Measurements from ENCODE around the gene ZIC5.

The ZIC5 gene

GRCh38 chr13:99986741-99987140 is 15.2 kb upstream of the ZIC5 start:
- H3K9me3 ChIP-seq (ENCODE audit: control insufficient read depth in 2 of 2, low read length in 2 of 2), result peaks cover 0 to 7% of the 10 kb centered on the region in 2 donors
- H3K4me1 ChIP-seq (ENCODE audit: control insufficient read depth, insufficient read depth, low read length), result peaks cover 23% of the 10 kb centered on the region
- H3K27me3 ChIP-seq (ENCODE audit: control insufficient read depth in 1 of 2, insufficient read depth in 2 of 2, low read length in 2 of 2), result peaks cover 84 to 97% of the 10 kb centered on the region in 2 donors
- no peak overlapping the region for H3K4me3 ChIP-seq (ENCODE audit: low read length in 2 of 2)
- H3K9ac ChIP-seq (ENCODE audit: low read length in 2 of 2), result no peak overlapping the region
- no peaks in the 10 kb centered on the region for H3K36me3 ChIP-seq (ENCODE audit: control insufficient read depth in 2 of 2, insufficient read depth in 2 of 2, low read length in 2 of 2)
- no peak overlapping the region for H3K27ac ChIP-seq (ENCODE audit: low read length)

DNA sequence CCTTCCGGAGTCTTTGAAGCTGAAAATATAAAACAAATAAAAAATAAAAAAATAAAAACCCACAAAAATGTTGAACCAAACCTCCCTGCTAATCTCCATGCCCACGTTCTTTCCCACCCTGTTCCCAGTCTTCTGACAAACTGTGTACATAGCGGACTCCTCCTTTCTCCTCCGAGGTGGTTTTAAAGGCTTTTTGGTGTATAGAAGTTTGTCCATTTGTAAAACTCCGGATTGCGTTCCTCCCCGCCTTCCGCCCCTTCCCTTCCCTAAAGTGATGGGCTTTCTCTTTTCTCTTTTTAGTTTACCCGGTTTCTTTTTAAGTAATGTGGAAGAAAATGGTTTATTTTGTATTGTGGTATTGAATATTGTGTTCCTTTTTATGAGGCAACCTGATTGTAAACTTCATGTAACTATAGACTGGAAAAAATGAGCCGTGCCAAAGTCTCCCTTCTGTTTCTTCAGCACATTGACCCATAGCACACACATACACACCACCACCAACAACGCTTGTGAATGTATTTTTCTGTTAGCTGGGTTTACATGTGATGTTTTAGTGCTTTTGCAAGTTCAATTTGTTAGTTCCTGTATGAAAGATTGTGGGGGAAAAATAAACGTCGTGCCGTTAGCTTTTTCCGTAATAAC is 14.4 kb upstream of the ZIC5 start:
- H3K9ac ChIP-seq (ENCODE audit: low read length in 2 of 2), result no peak overlapping the region
- peaks cover 0 to 7% of the 10 kb centered on the region in 2 donors for H3K9me3 ChIP-seq (ENCODE audit: control insufficient read depth in 2 of 2, low read length in 2 of 2)
- H3K27ac ChIP-seq (ENCODE audit: low read length), result no peak overlapping the region
- H3K27me3 ChIP-seq (ENCODE audit: control insufficient read depth in 1 of 2, insufficient read depth in 2 of 2, low read length in 2 of 2), result peaks cover 76 to 93% of the 10 kb centered on the region in 2 donors
- no peak overlapping the region for H3K4me3 ChIP-seq (ENCODE audit: low read length in 2 of 2)
- no peaks in the 10 kb centered on the region for H3K36me3 ChIP-seq (ENCODE audit: control insufficient read depth in 2 of 2, insufficient read depth in 2 of 2, low read length in 2 of 2)
- H3K4me1 ChIP-seq (ENCODE audit: control insufficient read depth, insufficient read depth, low read length), result peaks cover 26% of the 10 kb centered on the region

DNA sequence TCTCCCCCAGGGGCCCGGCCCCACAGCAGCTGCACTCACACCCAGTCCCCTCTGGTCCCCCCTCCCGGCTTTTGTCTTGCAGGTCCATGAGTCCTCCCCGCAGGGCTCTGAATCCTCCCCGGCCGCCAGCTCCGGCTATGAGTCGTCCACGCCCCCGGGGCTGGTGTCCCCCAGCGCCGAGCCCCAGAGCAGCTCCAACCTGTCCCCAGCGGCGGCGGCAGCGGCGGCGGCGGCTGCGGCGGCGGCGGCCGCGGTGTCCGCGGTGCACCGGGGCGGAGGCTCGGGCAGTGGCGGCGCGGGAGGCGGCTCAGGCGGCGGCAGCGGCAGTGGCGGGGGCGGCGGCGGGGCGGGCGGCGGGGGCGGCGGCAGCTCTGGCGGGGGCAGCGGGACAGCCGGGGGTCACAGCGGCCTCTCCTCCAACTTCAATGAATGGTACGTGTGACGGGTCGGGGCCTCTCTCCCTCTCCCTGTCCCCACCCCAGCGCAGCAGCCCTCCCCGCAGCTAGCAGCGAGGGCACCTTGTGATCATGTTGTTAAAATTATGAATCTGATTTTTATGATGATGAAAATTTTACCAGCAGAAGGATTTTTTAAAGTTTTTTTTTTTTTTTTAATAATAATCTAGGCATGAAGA is 13.8 kb upstream of the ZIC5 start:
- H3K27ac ChIP-seq (ENCODE audit: low read length), result no peak overlapping the region
- no peak overlapping the region for H3K4me3 ChIP-seq (ENCODE audit: low read length in 2 of 2)
- peaks cover 0 to 7% of the 10 kb centered on the region in 2 donors for H3K9me3 ChIP-seq (ENCODE audit: control insufficient read depth in 2 of 2, low read length in 2 of 2)
- H3K4me1 ChIP-seq (ENCODE audit: control insufficient read depth, insufficient read depth, low read length), result peaks cover 23% of the 10 kb centered on the region
- H3K36me3 ChIP-seq (ENCODE audit: control insufficient read depth in 2 of 2, insufficient read depth in 2 of 2, low read length in 2 of 2), result no peaks in the 10 kb centered on the region
- peaks cover 70 to 89% of the 10 kb centered on the region in 2 donors for H3K27me3 ChIP-seq (ENCODE audit: control insufficient read depth in 1 of 2, insufficient read depth in 2 of 2, low read length in 2 of 2)
- no peak overlapping the region for H3K9ac ChIP-seq (ENCODE audit: low read length in 2 of 2)

DNA sequence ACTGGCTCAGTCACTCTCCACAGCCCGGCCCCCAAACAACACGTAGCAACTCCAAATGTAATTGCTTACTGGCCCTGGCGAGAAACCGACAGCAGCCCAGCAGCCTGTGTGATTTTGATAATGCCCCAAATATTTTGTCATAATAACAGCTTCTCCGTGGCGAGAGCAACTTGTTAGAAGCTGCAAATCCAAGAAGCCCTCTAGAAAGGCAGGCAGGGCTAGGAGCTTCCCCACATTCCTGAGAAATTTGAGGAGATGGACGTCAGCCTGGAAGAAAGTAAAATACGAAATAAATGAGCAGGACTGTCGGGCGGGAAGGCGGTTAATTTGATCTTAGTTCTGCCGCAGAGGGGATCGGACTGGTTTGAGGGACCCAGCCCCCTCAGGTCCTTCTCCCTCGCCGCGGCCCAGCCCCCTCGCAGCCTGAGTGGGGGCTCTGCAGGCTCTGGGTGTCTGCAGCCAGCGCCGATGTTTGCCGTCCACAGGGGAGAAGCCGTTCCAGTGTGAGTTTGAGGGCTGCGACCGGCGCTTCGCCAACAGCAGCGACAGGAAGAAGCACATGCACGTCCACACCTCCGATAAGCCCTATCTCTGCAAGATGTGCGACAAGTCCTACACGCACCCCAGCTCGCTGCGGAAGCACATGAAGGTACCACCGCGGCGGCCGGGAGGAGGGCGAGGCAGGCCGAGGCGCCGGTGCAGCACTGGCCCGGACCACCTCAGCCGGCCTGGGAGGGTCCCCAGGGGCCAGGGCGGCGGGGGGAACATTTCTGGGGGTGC is 13.1 kb upstream of the ZIC5 start:
- peaks cover 27% of the 10 kb centered on the region for H3K4me1 ChIP-seq (ENCODE audit: control insufficient read depth, insufficient read depth, low read length)
- H3K4me3 ChIP-seq (ENCODE audit: low read length in 2 of 2), result no peak overlapping the region
- H3K36me3 ChIP-seq (ENCODE audit: control insufficient read depth in 2 of 2, insufficient read depth in 2 of 2, low read length in 2 of 2), result no peaks in the 10 kb centered on the region
- peaks cover 0 to 7% of the 10 kb centered on the region in 2 donors for H3K9me3 ChIP-seq (ENCODE audit: control insufficient read depth in 2 of 2, low read length in 2 of 2)
- H3K27me3 ChIP-seq (ENCODE audit: control insufficient read depth in 1 of 2, insufficient read depth in 2 of 2, low read length in 2 of 2), result peaks cover 64 to 89% of the 10 kb centered on the region in 2 donors
- H3K27ac ChIP-seq (ENCODE audit: low read length), result no peak overlapping the region
- no peak overlapping the region for H3K9ac ChIP-seq (ENCODE audit: low read length in 2 of 2)

GRCh38 chr13:99983499-99984401 is 12.2 kb upstream of the ZIC5 start:
- no peak overlapping the region for H3K4me3 ChIP-seq (ENCODE audit: low read length in 2 of 2)
- no peak overlapping the region for H3K27ac ChIP-seq (ENCODE audit: low read length)
- H3K9me3 ChIP-seq (ENCODE audit: control insufficient read depth in 2 of 2, low read length in 2 of 2), result peaks cover 0 to 7% of the 10 kb centered on the region in 2 donors
- no peak overlapping the region for H3K9ac ChIP-seq (ENCODE audit: low read length in 2 of 2)
- no peaks in the 10 kb centered on the region for H3K36me3 ChIP-seq (ENCODE audit: control insufficient read depth in 2 of 2, insufficient read depth in 2 of 2, low read length in 2 of 2)
- H3K27me3 ChIP-seq (ENCODE audit: control insufficient read depth in 1 of 2, insufficient read depth in 2 of 2, low read length in 2 of 2), result peaks cover 65 to 89% of the 10 kb centered on the region in 2 donors
- peaks cover 28% of the 10 kb centered on the region for H3K4me1 ChIP-seq (ENCODE audit: control insufficient read depth, insufficient read depth, low read length)

DNA sequence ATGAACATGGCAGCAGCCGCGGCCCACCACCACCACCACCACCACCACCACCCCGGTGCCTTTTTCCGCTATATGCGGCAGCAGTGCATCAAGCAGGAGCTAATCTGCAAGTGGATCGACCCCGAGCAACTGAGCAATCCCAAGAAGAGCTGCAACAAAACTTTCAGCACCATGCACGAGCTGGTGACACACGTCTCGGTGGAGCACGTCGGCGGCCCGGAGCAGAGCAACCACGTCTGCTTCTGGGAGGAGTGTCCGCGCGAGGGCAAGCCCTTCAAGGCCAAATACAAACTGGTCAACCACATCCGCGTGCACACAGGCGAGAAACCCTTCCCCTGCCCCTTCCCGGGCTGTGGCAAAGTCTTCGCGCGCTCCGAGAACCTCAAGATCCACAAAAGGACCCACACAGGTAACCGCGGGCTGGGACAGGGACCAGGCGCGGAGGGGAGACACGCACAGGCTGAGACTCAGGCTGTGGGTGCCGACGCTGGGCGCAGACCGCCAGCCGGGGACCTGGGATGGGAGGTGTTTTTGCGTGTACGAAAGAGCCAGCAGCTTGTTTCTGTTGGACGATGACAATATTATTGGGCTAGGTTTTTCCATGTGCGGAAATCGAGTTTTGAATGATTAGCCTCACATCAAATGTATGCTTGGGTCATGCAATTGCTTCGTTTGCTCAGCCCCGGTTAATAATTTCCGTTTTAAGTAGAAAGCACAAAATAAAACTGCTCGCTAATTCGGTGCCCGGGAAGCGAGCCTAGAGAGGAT is 11.3 kb upstream of the ZIC5 start:
- no peak overlapping the region for H3K27ac ChIP-seq (ENCODE audit: low read length)
- H3K36me3 ChIP-seq (ENCODE audit: control insufficient read depth in 2 of 2, insufficient read depth in 2 of 2, low read length in 2 of 2), result no peaks in the 10 kb centered on the region
- H3K4me1 ChIP-seq (ENCODE audit: control insufficient read depth, insufficient read depth, low read length), result peaks cover 28% of the 10 kb centered on the region
- peaks cover 0 to 7% of the 10 kb centered on the region in 2 donors for H3K9me3 ChIP-seq (ENCODE audit: control insufficient read depth in 2 of 2, low read length in 2 of 2)
- H3K4me3 ChIP-seq (ENCODE audit: low read length in 2 of 2), result no peak overlapping the region
- H3K27me3 ChIP-seq (ENCODE audit: control insufficient read depth in 1 of 2, insufficient read depth in 2 of 2, low read length in 2 of 2), result peaks cover 66 to 90% of the 10 kb centered on the region in 2 donors
- no peak overlapping the region for H3K9ac ChIP-seq (ENCODE audit: low read length in 2 of 2)

GRCh38 chr13:99982036-99982730 is 10.6 kb upstream of the ZIC5 start:
- Histone ChIP-seq H3K9ac (ENCODE audit: low read length in 2 of 2) (no peak overlapping the region), H3K27me3 (ENCODE audit: control insufficient read depth in 1 of 2, insufficient read depth in 2 of 2, low read length in 2 of 2) (peaks cover 66 to 90% of the 10 kb centered on the region in 2 donors), H3K36me3 (ENCODE audit: control insufficient read depth in 2 of 2, insufficient read depth in 2 of 2, low read length in 2 of 2) (no peaks in the 10 kb centered on the region), H3K4me1 (ENCODE audit: control insufficient read depth, insufficient read depth, low read length) (peaks cover 28% of the 10 kb centered on the region), H3K27ac (ENCODE audit: low read length) (no peak overlapping the region), H3K4me3 (ENCODE audit: low read length in 2 of 2) (peak overlapping the region in 1 of 2 donors; percentile 49), H3K9me3 (ENCODE audit: control insufficient read depth in 2 of 2, low read length in 2 of 2) (peaks cover 0 to 7% of the 10 kb centered on the region in 2 donors)

DNA sequence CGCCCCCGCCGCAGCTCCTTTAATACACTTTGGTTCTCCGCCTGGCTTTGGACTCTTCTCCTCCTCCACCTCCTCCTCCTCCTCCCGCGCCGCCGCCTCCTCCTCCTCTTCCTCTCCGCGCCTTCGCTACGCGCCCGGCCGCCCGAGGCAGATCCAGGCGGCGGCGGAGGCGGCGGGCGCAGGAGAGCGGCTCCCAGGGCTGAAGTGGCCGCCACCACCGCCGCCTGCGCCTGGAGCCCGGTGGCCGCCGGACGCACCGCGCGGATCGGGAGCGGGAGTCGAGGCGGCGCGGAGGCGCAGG is 10.1 kb upstream of the ZIC5 start, which contains the start of gene ZIC2:
Gene ZIC2 (plus strand): TSS at position 50 of the 301 bp plus-strand sequence. CDS start 281 bp downstream, outside the sequence.
- Histone ChIP-seq H3K9me3 (ENCODE audit: control insufficient read depth in 2 of 2, low read length in 2 of 2) (peaks cover 0 to 7% of the 10 kb centered on the region in 2 donors), H3K27me3 (ENCODE audit: control insufficient read depth in 1 of 2, insufficient read depth in 2 of 2, low read length in 2 of 2) (peaks cover 64 to 90% of the 10 kb centered on the region in 2 donors), H3K27ac (ENCODE audit: low read length) (no peak within 1 kb of the TSS), H3K36me3 (ENCODE audit: control insufficient read depth in 2 of 2, insufficient read depth in 2 of 2, low read length in 2 of 2) (no peaks in the 10 kb centered on the region), H3K9ac (ENCODE audit: low read length in 2 of 2) (no peak within 1 kb of the TSS), H3K4me3 (ENCODE audit: low read length in 2 of 2) (peak within 1 kb of the TSS in 1 of 2 donors; percentile 65), H3K4me1 (ENCODE audit: control insufficient read depth, insufficient read depth, low read length) (peaks cover 28% of the 10 kb centered on the region)

- H3K9me3 ChIP-seq (ENCODE audit: control insufficient read depth in 2 of 2, low read length in 2 of 2), result peaks cover 0 to 7% of the 10 kb centered on the region in 2 donors
- H3K9ac ChIP-seq (ENCODE audit: low read length in 2 of 2), result no peak overlapping the region
- peak overlapping the region in 1 of 2 donors; percentile 65 for H3K4me3 ChIP-seq (ENCODE audit: low read length in 2 of 2)
- H3K4me1 ChIP-seq (ENCODE audit: control insufficient read depth, insufficient read depth, low read length), result peaks cover 28% of the 10 kb centered on the region
- H3K27ac ChIP-seq (ENCODE audit: low read length), result no peak overlapping the region
- H3K36me3 ChIP-seq (ENCODE audit: control insufficient read depth in 2 of 2, insufficient read depth in 2 of 2, low read length in 2 of 2), result no peaks in the 10 kb centered on the region
- peaks cover 66 to 90% of the 10 kb centered on the region in 2 donors for H3K27me3 ChIP-seq (ENCODE audit: control insufficient read depth in 1 of 2, insufficient read depth in 2 of 2, low read length in 2 of 2)
Observed at GRCh38 chr13:99980824-99981734, 9.5 kb upstream of the ZIC5 start.
